NCI-H510A (cell line): ENCODE data around the gene SNAPC5.

Experiments
- DNase-seq: peaks from one replicate; lab custom pipeline; 2025; lab: John Stamatoyannopoulos, UW

SNAPC5 gene

DNA sequence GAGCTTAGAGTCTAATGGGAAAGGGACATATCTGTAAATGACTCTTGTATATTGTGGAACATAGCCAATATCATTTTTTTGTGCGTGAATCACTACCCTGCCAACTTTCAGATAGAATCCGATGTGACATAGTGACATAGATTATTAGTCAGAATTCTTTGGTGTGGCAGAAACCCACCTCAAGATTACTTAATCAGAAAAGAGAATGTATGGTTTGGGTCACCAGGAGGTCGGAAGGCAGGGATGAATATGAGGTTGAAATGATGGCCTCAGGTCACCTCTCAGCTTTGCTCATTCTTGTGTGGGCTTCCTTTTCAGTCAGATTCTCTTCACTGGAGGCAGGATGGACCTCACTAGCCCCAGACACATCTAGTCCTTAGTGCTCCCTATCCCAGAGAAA lies 41.4 kb downstream of the SNAPC5 start:
- no peak for DNase-seq

GRCh38 chr15:66454143-66454542 lies 43.4 kb downstream of the SNAPC5 start:
- DNase-seq = no peak

DNA sequence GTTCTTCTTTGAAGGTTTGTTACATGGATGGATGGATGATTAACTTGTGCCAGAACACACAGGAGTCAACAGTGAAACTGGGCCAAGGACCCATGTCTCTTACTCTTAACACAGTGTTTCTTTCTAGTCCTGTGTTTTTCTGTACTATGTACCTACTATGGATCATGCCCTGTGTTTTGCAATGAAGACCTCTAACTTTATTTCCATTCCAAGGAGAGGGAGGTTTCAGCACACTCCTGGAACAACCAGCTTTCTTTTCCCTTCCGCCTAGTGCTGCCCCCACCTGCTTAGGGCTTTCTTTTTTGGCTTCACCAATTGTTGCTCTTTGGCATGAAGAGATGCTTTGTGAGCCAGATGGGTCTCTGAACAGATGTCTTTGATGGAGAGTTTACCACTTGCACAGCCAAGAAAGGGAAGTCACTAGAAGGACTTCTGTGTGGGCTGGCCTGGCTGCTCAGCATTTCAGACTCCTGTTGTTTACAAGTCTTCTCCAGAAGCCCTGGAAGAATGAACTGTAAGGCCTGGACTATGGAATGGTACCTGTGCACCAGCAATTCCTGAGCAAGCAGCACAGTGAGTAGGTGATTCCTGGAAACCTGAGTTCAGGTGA lies 44.5 kb downstream of the SNAPC5 start:
- no peak for DNase-seq

GRCh38 chr15:66452420-66452819 lies 45.1 kb downstream of the SNAPC5 start:
- no peak for DNase-seq
